H1 (cell line): Measurements from ENCODE around the gene ADAM19.

Experiments
- CREB1 ChIP-seq: IDR thresholded peaks from 2 replicates; pipeline ENCODE4 v1.6.1; 2012; ENCODE audit warnings: inconsistent platforms
- CTCF ChIP-seq, 3 experiments: IDR thresholded peaks; 1 replicate in 2 of 3; 2 replicates in 1 of 3; pipeline versions ENCODE4 v1.5.1 to v1.6.1; 2011; ENCODE audit warnings: low read length in 3 of 3, mild to moderate bottlenecking in 3 of 3, inconsistent platforms in 2 of 3, low read depth in 1 of 3, moderate library complexity in 1 of 3; ENCODE audit not compliant: insufficient read depth in 1 of 3; ENCODE audit errors: control extremely low read depth in 1 of 3
- GABPA ChIP-seq: IDR thresholded peaks from 2 replicates; pipeline ENCODE4 v1.6.1; 2011; ENCODE audit warnings: mild to moderate bottlenecking, low read length, moderate library complexity, borderline replicate concordance; ENCODE audit not compliant: insufficient read depth
- RAD21 ChIP-seq, 2 experiments: IDR thresholded peaks in 1 of 2; conservative IDR thresholded peaks in 1 of 2; 2 replicates each; pipeline ENCODE4 v1.6.1; 2011; ENCODE audit warnings: low read depth in 2 of 2, low read length in 2 of 2, improper control_type of control experiment in 1 of 2, inconsistent platforms in 1 of 2, mild to moderate bottlenecking in 1 of 2, moderate library complexity in 1 of 2
- RNF2 ChIP-seq: fragments of 200-900, 300-1000 bp; sonication (generic); IDR thresholded peaks from 2 replicates; pipeline ENCODE4 v1.7.1; 2016; ENCODE audit warnings: borderline replicate concordance, low read depth, mild to moderate bottlenecking, antibody characterized with exemption, low read length; ENCODE audit not compliant: poor library complexity, severe bottlenecking; ENCODE audit errors: missing control alignments
- TAF1 ChIP-seq: IDR thresholded peaks from 2 replicates; pipeline ENCODE4 v1.6.1; 2011; ENCODE audit warnings: mild to moderate bottlenecking, low read depth, low read length
- TCF12 ChIP-seq: IDR thresholded peaks from 2 replicates; pipeline ENCODE4 v1.6.1; 2011; ENCODE audit warnings: low read depth, mild to moderate bottlenecking, low read length
- USF2 ChIP-seq: IDR thresholded peaks from 2 replicates; pipeline ENCODE4 v1.6.1; 2011; ENCODE audit warnings: low read length, improper control_type of control experiment

- no peak for TF ChIP-seq CTCF (IDR thresholded peaks at IDR 0.05; ENCODE audit: control extremely low read depth in 1 of 3, insufficient read depth in 1 of 3, low read depth in 1 of 3, low read length in 3 of 3)
- TF ChIP-seq GABPA = no peak
- no peak for TF ChIP-seq CREB1
- TF ChIP-seq TCF12 = no peak
- no peak for TF ChIP-seq RAD21 (IDR thresholded peaks at IDR 0.05 in 1 of 2, conservative IDR thresholded peaks at IDR 0.05 in 1 of 2; ENCODE audit: low read depth in 2 of 2, low read length in 2 of 2)
- TF ChIP-seq USF2 = no peak
- TF ChIP-seq RNF2 = no peak
- no peak for TF ChIP-seq TAF1
Measured at GRCh38 chr5:157446412-157446935, 129.1 kb downstream of the ADAM19 start.
